Measurements from ENCODE around the gene MAST1.

The MAST1 gene

GRCh38 chr19:12833738-12834565 lies 4.4 kb upstream of the MAST1 start:
- H3K27me3 ChIP-seq, result no peaks in the 10 kb centered on the region
- H3K4me3 ChIP-seq (ENCODE audit: low read depth, low read length), result peak overlapping the region; percentile 67
- peaks cover 8% of the 10 kb centered on the region for H3K4me1 ChIP-seq
- peak; percentile 76 for DNase-seq
- H3K9me3 ChIP-seq, result no peaks in the 10 kb centered on the region
- no peaks in the 10 kb centered on the region for H3K36me3 ChIP-seq
- TF ChIP-seq CTCF (IDR thresholded peaks at IDR 0.05; ENCODE audit: low read depth, low read length), result no peak

GRCh38 chr19:12834566-12834943 lies 3.8 kb upstream of the MAST1 start, which contains the start of gene RTBDN:
Gene RTBDN (minus strand): TSS chr19:12834579. CDS start chr19:12829979, 4,600 bp downstream.
- no peaks in the 10 kb centered on the region for H3K36me3 ChIP-seq
- no peaks in the 10 kb centered on the region for H3K9me3 ChIP-seq
- no peaks in the 10 kb centered on the region for H3K27me3 ChIP-seq
- no peak for DNase-seq
- H3K4me1 ChIP-seq, result peaks cover 8% of the 10 kb centered on the region
- TF ChIP-seq CTCF (IDR thresholded peaks at IDR 0.05; ENCODE audit: low read depth, low read length), result no peak
- peak within 1 kb of the TSS; percentile 67 for H3K4me3 ChIP-seq (ENCODE audit: low read depth, low read length)

GRCh38 chr19:12834976-12835757 lies 3.1 kb upstream of the MAST1 start:
- no peaks in the 10 kb centered on the region for H3K9me3 ChIP-seq
- no peak for TF ChIP-seq CTCF (IDR thresholded peaks at IDR 0.05; ENCODE audit: low read depth, low read length)
- peak overlapping the region; percentile 39 for H3K4me3 ChIP-seq (ENCODE audit: low read depth, low read length)
- peak; percentile 72 for DNase-seq
- peaks cover 11% of the 10 kb centered on the region for H3K4me1 ChIP-seq
- no peaks in the 10 kb centered on the region for H3K36me3 ChIP-seq
- no peaks in the 10 kb centered on the region for H3K27me3 ChIP-seq

GRCh38 chr19:12836529-12836863 lies 1.8 kb upstream of the MAST1 start:
- Histone ChIP-seq H3K4me1 (peaks cover 14% of the 10 kb centered on the region), H3K36me3 (no peaks in the 10 kb centered on the region), H3K27me3 (no peaks in the 10 kb centered on the region), H3K4me3 (ENCODE audit: low read depth, low read length) (no peak overlapping the region), H3K9me3 (no peaks in the 10 kb centered on the region)
- no peak for TF ChIP-seq CTCF (IDR thresholded peaks at IDR 0.05; ENCODE audit: low read depth, low read length)
- DNase-seq, result no peak

GRCh38 chr19:12837225-12837624 lies 1.1 kb upstream of the MAST1 start:
- peaks cover 19% of the 10 kb centered on the region for H3K4me1 ChIP-seq
- H3K36me3 ChIP-seq, result no peaks in the 10 kb centered on the region
- TF ChIP-seq CTCF (IDR thresholded peaks at IDR 0.05; ENCODE audit: low read depth, low read length), result no peak
- no peak overlapping the region for H3K4me3 ChIP-seq (ENCODE audit: low read depth, low read length)
- no peak for DNase-seq
- no peaks in the 10 kb centered on the region for H3K9me3 ChIP-seq
- no peaks in the 10 kb centered on the region for H3K27me3 ChIP-seq

All from BE2C (cell line).